ENCODE data around the gene DCTPP1.
"Not testable (repeated sequence)": the region's sequence is repeated elsewhere in the genome, so short reads cannot be mapped to it uniquely, and the experiment has no call there.

DCTPP1 gene

GRCh38 chr16:30459456-30459855, 29.6 kb upstream of the DCTPP1 start:
- no peak for TF ChIP-seq JUND (IDR thresholded peaks at IDR 0.05; ENCODE audit: low read depth)
- DNase-seq (ENCODE audit: low read depth in 1 of 2, low spot score in 1 of 2): no peak
- in situ Hi-C loops (cut with HindIII; ENCODE audit: low pct_unique_long_range_greater_than_20kb, low sequenced_read_pairs): no loop called here

- TF ChIP-seq JUND (IDR thresholded peaks at IDR 0.05; ENCODE audit: low read depth): no peak
- no peak for DNase-seq (ENCODE audit: low read depth in 1 of 2, low spot score in 1 of 2)
- in situ Hi-C loops (cut with HindIII; ENCODE audit: low pct_unique_long_range_greater_than_20kb, low sequenced_read_pairs): no loop called here
Observed at GRCh38 chr16:30458561-30459394, 28.9 kb upstream of the DCTPP1 start.

- no peak for TF ChIP-seq JUND (IDR thresholded peaks at IDR 0.05; ENCODE audit: low read depth)
Observed at GRCh38 chr16:30457743-30458560, 28.1 kb upstream of the DCTPP1 start.

GRCh38 chr16:30457256-30457655, 27.4 kb upstream of the DCTPP1 start:
- DNase-seq (ENCODE audit: low read depth in 1 of 2, low spot score in 1 of 2): no peak
- in situ Hi-C loops (cut with HindIII; ENCODE audit: low pct_unique_long_range_greater_than_20kb, low sequenced_read_pairs): no loop called here
- no peak for TF ChIP-seq JUND (IDR thresholded peaks at IDR 0.05; ENCODE audit: low read depth)

More at GRCh38 chr16:30457743-30458560, 28.1 kb upstream of the DCTPP1 start:
- no peak for DNase-seq (ENCODE audit: low read depth in 1 of 2, low spot score in 1 of 2)
- in situ Hi-C loops (cut with HindIII; ENCODE audit: low pct_unique_long_range_greater_than_20kb, low sequenced_read_pairs): no loop called here

GRCh38 chr16:30456302-30456701, 26.5 kb upstream of the DCTPP1 start:
- no peak for DNase-seq (ENCODE audit: low read depth in 1 of 2, low spot score in 1 of 2)
- in situ Hi-C loops (cut with HindIII; ENCODE audit: low pct_unique_long_range_greater_than_20kb, low sequenced_read_pairs): no loop called here
- TF ChIP-seq JUND (IDR thresholded peaks at IDR 0.05; ENCODE audit: low read depth): no peak

- DNase-seq (ENCODE audit: low read depth in 1 of 2, low spot score in 1 of 2); in situ Hi-C loops (cut with HindIII; ENCODE audit: low pct_unique_long_range_greater_than_20kb, low sequenced_read_pairs): not testable (repeated sequence)
Observed at GRCh38 chr16:30452709-30453580, 23.1 kb upstream of the DCTPP1 start.

- in situ Hi-C loops (cut with HindIII; ENCODE audit: low pct_unique_long_range_greater_than_20kb, low sequenced_read_pairs): loop anchor here (25.0 kb wide), 1 partner anchor 188 kb away; no protein-coding TSS in a partner anchor
Observed at GRCh38 chr16:30449116-30449435, 19.2 kb upstream of the DCTPP1 start.

GRCh38 chr16:30447512-30448226, 17.8 kb upstream of the DCTPP1 start:
- DNase-seq (ENCODE audit: low read depth in 1 of 2, low spot score in 1 of 2): no peak
- in situ Hi-C loops (cut with HindIII; ENCODE audit: low pct_unique_long_range_greater_than_20kb, low sequenced_read_pairs): loop anchor here (25.0 kb wide), 1 partner anchor 190 kb away; no protein-coding TSS in a partner anchor
- no peak for TF ChIP-seq JUND (IDR thresholded peaks at IDR 0.05; ENCODE audit: low read depth)

More at GRCh38 chr16:30449116-30449435, 19.2 kb upstream of the DCTPP1 start:
- no peak for DNase-seq (ENCODE audit: low read depth in 1 of 2, low spot score in 1 of 2)
- TF ChIP-seq JUND (IDR thresholded peaks at IDR 0.05; ENCODE audit: low read depth): no peak

GRCh38 chr16:30446203-30446595, 16.4 kb upstream of the DCTPP1 start:
- no peak for TF ChIP-seq JUND (IDR thresholded peaks at IDR 0.05; ENCODE audit: low read depth)
- DNase-seq (ENCODE audit: low read depth in 1 of 2, low spot score in 1 of 2): no peak
- in situ Hi-C loops (cut with HindIII; ENCODE audit: low pct_unique_long_range_greater_than_20kb, low sequenced_read_pairs): loop anchor here (25.0 kb wide), 1 partner anchor 191 kb away; no protein-coding TSS in a partner anchor

GRCh38 chr16:30445408-30446202, 15.8 kb upstream of the DCTPP1 start, which contains the start of gene SEPHS2:
Gene SEPHS2 (minus strand): TSS chr16:30445874. CDS start chr16:30445727, 147 bp downstream.
- DNase-seq (ENCODE audit: low read depth in 1 of 2, low spot score in 1 of 2): peak; percentile 85 to 99
- TF ChIP-seq JUND (IDR thresholded peaks at IDR 0.05; ENCODE audit: low read depth): no peak
- in situ Hi-C loops (cut with HindIII; ENCODE audit: low pct_unique_long_range_greater_than_20kb, low sequenced_read_pairs): loop anchor here (25.0 kb wide), 1 partner anchor 192 kb away; no protein-coding TSS in a partner anchor

GRCh38 chr16:30445149-30445407, 15.2 kb upstream of the DCTPP1 start:
- DNase-seq (ENCODE audit: low read depth in 1 of 2, low spot score in 1 of 2): no peak
- in situ Hi-C loops (cut with HindIII; ENCODE audit: low pct_unique_long_range_greater_than_20kb, low sequenced_read_pairs): loop anchor here (25.0 kb wide), 1 partner anchor 192 kb away; no protein-coding TSS in a partner anchor
- TF ChIP-seq JUND (IDR thresholded peaks at IDR 0.05; ENCODE audit: low read depth): no peak

Data from T47D (cell line).